ENCODE data around the gene ASB15.
A peak's percentile ranks its signal among the peaks of the same experiment; 100 is the strongest.
"Not testable (repeated sequence)": the region's sequence is repeated elsewhere in the genome, so short reads cannot be mapped to it uniquely, and the experiment has no call there.

ASB15 gene

DNA sequence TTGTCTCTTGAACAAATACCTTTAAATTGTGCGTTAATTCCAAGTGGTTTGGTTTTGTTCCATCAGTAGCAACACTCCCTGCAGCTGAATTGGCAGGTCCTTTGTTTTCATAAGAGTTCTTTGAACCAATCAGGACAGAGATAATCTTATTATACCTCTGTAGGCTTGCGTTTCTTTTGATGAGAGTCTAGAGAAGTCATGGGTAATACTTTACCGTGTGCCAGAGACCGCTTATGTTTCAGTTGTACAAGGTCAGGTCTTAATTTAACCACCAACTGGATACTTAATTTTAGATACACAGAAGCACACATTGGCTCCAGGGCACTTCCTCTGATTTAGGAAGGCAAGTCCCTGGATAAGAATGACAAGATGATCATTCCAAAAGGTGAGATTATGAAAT is at the start of gene ASB15:
TSS of gene ASB15 (plus strand) at position 292 of the 400 bp plus-strand sequence. CDS start 12,682 bp downstream, outside the sequence.
- no peak for DNase-seq

- not testable (repeated sequence) for DNase-seq
Observed at GRCh38 chr7:123552134-123552533, 49.5 kb upstream of the ASB15 start.

GRCh38 chr7:123552641-123553040 is 49.0 kb upstream of the ASB15 start:
- no peak for DNase-seq

DNA sequence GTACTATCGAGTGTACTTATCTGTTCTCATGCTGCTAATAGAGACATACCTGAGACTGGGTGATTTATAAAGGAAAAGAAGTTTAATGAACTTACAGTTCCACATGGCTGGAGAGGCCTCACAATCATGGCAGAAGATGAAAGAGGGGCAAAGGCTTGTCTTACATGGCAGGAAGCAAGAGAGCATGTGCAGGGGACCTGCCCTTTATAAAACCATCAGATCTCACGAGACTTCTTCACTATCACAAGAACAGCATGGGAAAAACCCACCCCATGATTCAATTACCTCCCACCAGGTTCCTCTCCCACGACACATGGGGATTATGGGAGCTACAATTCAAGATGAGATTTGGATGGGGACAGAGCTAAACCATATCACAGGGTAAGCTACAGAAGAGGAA is 48.5 kb upstream of the ASB15 start:
- DNase-seq = no peak

DNA sequence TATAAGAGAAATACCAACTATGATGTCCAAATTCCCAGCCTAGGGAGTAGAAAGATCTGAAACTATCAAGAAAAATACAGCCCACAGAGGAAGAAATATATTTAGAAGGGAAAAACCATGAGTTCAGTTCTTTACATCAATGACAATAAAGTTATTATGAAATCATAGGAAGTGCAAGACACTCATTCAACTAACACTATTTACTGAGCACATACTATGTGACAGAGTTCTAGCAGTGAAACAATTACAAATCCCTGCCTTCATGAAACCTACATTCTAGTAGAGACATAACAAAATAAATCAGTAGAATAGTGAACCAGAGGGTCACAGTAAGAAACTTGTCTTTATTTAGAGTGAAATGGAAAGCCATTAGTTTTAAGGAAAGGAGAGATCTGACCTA is 46.1 kb upstream of the ASB15 start:
- DNase-seq = no peak

DNA sequence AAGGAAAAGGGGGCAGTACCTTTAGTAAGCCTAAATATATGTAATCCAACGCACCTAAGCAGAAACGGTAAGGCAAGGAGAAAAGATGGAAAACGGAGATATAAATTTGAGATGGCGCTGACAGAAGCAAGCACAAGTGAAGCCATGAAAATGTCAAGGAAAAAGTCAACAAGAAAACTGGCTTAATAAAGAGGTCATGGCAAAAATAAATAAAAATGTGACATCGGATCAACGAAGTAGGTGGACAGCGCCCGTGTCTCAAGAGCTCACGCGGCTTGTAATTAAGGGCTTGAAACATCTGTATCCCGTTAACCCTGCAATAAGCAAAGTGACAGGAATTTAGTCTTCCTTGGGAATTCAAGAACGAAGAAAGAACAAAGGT is 44.6 kb upstream of the ASB15 start:
- no peak for DNase-seq

GRCh38 chr7:123557398-123558288 is 44.0 kb upstream of the ASB15 start, which contains the start of gene NDUFA5:
Gene NDUFA5 (minus strand): TSS chr7:123557818. CDS start chr7:123557795, 23 bp downstream.
- peak; percentile 98 for DNase-seq

- DNase-seq = no peak
Observed at GRCh38 chr7:123558289-123558874, 43.2 kb upstream of the ASB15 start.

- DNase-seq = no peak
Observed at GRCh38 chr7:123562121-123562520, 39.5 kb upstream of the ASB15 start.

- DNase-seq = no peak
Observed at GRCh38 chr7:123569352-123570010, 32.1 kb upstream of the ASB15 start.

- no peak for DNase-seq
Observed at GRCh38 chr7:123570390-123571182, 31.0 kb upstream of the ASB15 start.

- DNase-seq = no peak
Observed at GRCh38 chr7:123571187-123571586, 30.4 kb upstream of the ASB15 start.

GRCh38 chr7:123571684-123572083 is 29.9 kb upstream of the ASB15 start:
- DNase-seq = no peak

DNA sequence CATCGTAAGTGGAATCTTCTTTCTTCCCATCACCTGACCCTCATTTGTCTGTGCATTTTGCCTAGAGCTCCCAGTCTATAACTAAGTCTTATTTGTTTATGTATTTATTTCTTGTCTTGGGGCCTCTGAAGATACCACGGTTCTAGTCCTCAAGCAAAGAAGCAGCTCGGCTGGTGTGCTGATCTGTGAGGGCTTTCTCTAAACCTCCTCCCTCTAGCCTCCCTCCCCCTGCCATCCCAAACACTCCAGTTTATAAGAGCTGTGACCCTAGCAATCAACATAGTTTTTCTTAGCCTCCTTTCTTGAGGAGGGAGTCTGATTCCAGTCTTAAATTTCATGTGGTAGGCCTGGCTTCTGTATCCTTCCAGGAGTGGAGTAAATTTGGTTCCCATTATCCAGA is 28.3 kb upstream of the ASB15 start:
- DNase-seq = no peak

DNA sequence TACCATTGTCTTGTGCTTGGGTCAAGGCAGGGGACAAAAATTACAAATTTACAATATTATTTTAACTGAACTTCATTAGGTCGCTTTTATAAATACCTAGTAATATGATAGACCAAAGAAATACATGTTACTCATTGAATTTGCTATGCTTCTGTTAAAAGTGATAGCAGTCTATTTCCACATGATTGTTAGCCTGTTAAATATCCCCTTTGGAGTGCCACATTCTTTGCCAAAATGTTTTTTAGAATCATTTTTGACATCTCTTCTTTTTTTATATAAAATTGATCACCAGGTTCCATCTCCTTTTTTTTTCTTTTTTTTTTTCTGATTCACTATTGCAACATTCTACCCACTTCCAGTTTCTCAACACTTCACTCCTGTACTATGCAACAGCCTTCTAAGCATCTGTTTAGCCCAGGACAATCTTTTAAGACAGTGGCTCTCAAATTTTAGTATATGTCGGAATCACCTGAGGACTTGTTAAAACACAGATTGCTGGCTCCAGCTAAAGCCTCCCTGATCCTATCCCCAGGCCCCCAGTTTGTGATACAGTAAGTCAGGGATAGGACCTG is 27.6 kb upstream of the ASB15 start:
- DNase-seq = no peak

- no peak for DNase-seq
Observed at GRCh38 chr7:123579416-123579815, 22.2 kb upstream of the ASB15 start.

GRCh38 chr7:123580406-123581161 is 21.0 kb upstream of the ASB15 start:
- no peak for DNase-seq

GRCh38 chr7:123581162-123581459 is 20.5 kb upstream of the ASB15 start:
- no peak for DNase-seq

GRCh38 chr7:123583821-123584220 is 17.8 kb upstream of the ASB15 start:
- DNase-seq = no peak

DNA sequence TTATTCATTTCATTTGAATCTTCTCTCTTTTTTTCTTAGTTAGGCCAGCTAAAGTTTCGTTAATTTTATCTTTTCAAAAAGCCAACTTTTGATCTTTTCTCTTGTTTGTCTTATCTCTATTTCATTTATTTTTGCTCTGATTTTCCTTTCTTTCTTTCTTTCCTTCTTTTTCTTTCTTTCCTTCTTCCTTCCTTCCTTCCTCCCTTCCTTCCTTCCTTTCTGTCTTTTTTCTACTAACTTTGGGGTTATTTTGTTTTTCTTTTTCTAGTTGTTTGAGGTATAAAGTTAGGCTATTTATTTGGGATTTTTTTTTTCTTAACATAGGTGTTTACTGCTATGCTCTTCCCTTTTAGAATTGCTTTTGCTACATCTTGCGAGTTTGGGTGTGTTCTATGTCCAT is 13.2 kb upstream of the ASB15 start:
- no peak for DNase-seq

GRCh38 chr7:123594813-123595241 is 6.8 kb upstream of the ASB15 start:
- no peak for DNase-seq

GRCh38 chr7:123598657-123599056 is 3.0 kb upstream of the ASB15 start:
- DNase-seq = no peak
